Thyroid gland (tissue), 4 donors: Measurements from ENCODE around the gene RIN1.

ENCODE experiments used
- POLR2A ChIP-seq, 2 donors: fragments of 450-650 bp; IDR thresholded peaks; one replicate each; pipeline ENCODE4 v1.6.1; 2017; ENCODE audit warnings: antibody characterized with exemption in 2 of 2, mild to moderate bottlenecking in 2 of 2, moderate library complexity in 1 of 2
- TF ChIP-seq, protein P1 (sequence below), 6 experiments: fragments of 200-600 bp in 3 of 6; fragments of 450-650 bp in 3 of 6; sonication (generic) in 3 of 6; IDR thresholded peaks; one replicate each; pipeline ENCODE4 v1.5.1; 2016 to 2019; ENCODE audit warnings: antibody characterized with exemption in 6 of 6, mild to moderate bottlenecking in 2 of 6, inconsistent platforms in 1 of 6, moderate library complexity in 1 of 6

DNA sequence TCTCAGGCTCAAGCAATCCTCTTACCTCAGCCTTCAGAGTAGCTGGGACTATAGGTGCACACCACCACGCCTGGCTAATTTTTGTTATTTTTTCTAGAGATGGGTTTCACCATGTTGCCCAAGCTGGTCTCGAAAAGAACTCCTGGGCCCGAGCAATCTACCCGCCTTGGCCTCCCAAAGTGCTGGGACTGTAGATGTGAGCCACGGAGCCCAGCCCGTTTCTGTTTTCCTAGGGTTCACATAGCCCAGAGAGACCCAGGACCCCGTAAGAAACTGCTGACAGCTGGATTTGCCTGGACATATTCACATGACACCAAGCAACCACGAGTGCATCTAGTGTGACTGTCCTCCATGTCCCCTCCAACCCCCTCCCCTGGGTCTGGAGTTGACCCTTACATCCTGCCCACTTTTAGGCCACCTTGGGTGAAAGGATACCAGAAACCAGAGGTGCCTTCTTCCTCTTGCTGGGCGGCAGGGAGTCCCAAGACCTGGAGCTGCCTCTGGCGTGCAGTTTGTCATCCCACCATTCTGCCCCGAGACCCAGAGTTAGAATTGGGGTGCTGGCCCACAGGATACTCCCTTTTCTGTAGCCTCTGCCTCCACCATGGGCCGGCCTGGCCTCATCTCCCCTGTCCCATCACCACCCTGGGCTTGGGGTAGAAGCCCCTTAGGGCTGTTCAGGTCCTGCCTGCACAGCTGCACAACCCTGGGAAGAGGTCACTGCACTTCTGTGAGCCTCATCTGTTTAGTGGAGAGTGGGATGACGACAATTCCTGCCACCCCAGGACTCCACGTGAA, 3.7 kb upstream of the RIN1 start:
- no peak for TF ChIP-seq POLR2A (IDR thresholded peaks at IDR 0.05)
- TF ChIP-seq, protein P1, sequence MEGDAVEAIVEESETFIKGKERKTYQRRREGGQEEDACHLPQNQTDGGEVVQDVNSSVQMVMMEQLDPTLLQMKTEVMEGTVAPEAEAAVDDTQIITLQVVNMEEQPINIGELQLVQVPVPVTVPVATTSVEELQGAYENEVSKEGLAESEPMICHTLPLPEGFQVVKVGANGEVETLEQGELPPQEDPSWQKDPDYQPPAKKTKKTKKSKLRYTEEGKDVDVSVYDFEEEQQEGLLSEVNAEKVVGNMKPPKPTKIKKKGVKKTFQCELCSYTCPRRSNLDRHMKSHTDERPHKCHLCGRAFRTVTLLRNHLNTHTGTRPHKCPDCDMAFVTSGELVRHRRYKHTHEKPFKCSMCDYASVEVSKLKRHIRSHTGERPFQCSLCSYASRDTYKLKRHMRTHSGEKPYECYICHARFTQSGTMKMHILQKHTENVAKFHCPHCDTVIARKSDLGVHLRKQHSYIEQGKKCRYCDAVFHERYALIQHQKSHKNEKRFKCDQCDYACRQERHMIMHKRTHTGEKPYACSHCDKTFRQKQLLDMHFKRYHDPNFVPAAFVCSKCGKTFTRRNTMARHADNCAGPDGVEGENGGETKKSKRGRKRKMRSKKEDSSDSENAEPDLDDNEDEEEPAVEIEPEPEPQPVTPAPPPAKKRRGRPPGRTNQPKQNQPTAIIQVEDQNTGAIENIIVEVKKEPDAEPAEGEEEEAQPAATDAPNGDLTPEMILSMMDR (IDR thresholded peaks at IDR 0.05), result no peak
